Activated naive CD8-positive, alpha-beta T cell treated with anti-CD3 and anti-CD28 coated beads for 36 hours (primary cell): ENCODE measurements around the gene LPCAT3. TPM values are rescaled to one million over a fixed set of nuclear protein-coding genes. Genes with fewer than 3 reads are reported as not detected.

Experiments used
- DNase-seq: peaks from one replicate; pipeline ENCODE4 v3.0.0; 2021
- H3K27ac Mint-ChIP-seq: one replicate; pipeline ENCODE4 v1.8.0; 2022; ENCODE audit warnings: mild to moderate bottlenecking, moderate library complexity, mixed read lengths
- H3K27me3 Mint-ChIP-seq: one replicate; pipeline ENCODE4 v1.8.0; 2022; ENCODE audit warnings: mild to moderate bottlenecking, mixed read lengths
- H3K36me3 Mint-ChIP-seq: one replicate; pipeline ENCODE4 v1.8.0; 2021; ENCODE audit warnings: mild to moderate bottlenecking, mixed read lengths
- H3K4me1 Mint-ChIP-seq: one replicate; pipeline ENCODE4 v1.8.0; 2021; ENCODE audit warnings: mixed read lengths
- H3K4me3 Mint-ChIP-seq: one replicate; pipeline ENCODE4 v1.8.0; 2022; ENCODE audit warnings: mild to moderate bottlenecking, moderate library complexity, mixed read lengths
- H3K9me3 Mint-ChIP-seq: one replicate; pipeline ENCODE4 v1.8.0; 2022; ENCODE audit warnings: mixed read lengths
- total RNA-seq, 2 experiments: library from RNA; stranded (reverse); gene quantifications; one replicate each; pipeline ENCODE4 v1.2.3, GENCODE V29; 2021

Gene LPCAT3
- total RNA-seq, 2 experiments from 2014 or later = 23.3 to 23.8 TPM

GRCh38 chr12:6957741-6958608 is 60.3 kb downstream of the LPCAT3 start:
- Mint-ChIP-seq H3K27ac (peak overlapping the region; percentile 93), H3K27me3 (peaks cover 4% of the 10 kb centered on the region), H3K9me3 (no peaks in the 10 kb centered on the region), H3K4me3 (peak overlapping the region; percentile 100), H3K36me3 (peaks cover 88% of the 10 kb centered on the region), H3K4me1 (peaks cover 79% of the 10 kb centered on the region)
- no peak for DNase-seq

- DNase-seq = no peak
- Mint-ChIP-seq H3K9me3 (no peaks in the 10 kb centered on the region), H3K27me3 (peaks cover 4% of the 10 kb centered on the region), H3K36me3 (peaks cover 95% of the 10 kb centered on the region), H3K4me3 (peak overlapping the region; percentile 100), H3K4me1 (peaks cover 77% of the 10 kb centered on the region), H3K27ac (peak overlapping the region; percentile 93)
Measured at GRCh38 chr12:6957151-6957701, 61.0 kb downstream of the LPCAT3 start.

GRCh38 chr12:6956021-6956727 is 62.1 kb downstream of the LPCAT3 start:
- H3K36me3 Mint-ChIP-seq = peaks cover 95% of the 10 kb centered on the region
- DNase-seq = no peak
- H3K27me3 Mint-ChIP-seq = peaks cover 4% of the 10 kb centered on the region
- H3K4me1 Mint-ChIP-seq = peaks cover 66% of the 10 kb centered on the region
- H3K27ac Mint-ChIP-seq = peak overlapping the region; percentile 93
- peak overlapping the region; percentile 100 for H3K4me3 Mint-ChIP-seq
- no peaks in the 10 kb centered on the region for H3K9me3 Mint-ChIP-seq

DNA sequence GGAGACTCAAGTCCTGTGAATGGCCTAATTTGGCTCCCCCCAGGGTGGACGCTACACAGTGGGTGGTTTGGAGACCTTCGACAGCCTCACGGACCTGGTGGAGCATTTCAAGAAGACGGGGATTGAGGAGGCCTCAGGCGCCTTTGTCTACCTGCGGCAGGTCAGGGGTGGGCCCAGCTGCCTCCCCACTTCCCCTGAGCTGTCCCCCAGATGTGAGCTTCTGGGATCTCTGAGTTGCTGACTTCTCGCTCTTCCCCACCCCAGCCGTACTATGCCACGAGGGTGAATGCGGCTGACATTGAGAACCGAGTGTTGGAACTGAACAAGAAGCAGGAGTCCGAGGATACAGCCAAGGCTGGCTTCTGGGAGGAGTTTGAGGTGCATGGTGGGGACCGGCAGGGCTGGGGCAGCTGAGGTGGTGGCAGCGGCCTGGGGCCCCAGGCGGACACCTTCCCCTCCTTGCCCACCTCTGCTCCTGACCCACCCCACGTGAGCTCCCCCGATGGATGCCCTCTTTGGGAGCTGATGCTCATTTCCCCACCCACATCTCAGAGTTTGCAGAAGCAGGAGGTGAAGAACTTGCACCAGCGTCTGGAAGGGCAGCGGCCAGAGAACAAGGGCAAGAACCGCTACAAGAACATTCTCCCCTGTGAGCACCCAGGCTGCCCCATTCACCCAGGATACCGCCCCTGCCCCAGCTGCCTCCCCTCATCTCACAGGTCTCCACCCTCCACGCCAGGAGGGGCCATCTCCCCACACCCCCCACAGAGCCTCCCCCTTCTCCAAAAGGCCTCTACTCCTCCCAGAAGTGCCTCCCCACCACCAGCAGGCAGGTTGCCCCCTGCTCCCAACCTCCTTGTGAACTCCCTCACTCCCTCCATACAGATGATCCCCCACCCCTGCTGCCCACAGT is 62.9 kb downstream of the LPCAT3 start:
- Mint-ChIP-seq H3K27me3 (peaks cover 4% of the 10 kb centered on the region), H3K36me3 (peaks cover 87% of the 10 kb centered on the region), H3K4me1 (peaks cover 63% of the 10 kb centered on the region), H3K27ac (peak overlapping the region; percentile 93), H3K4me3 (peak overlapping the region; percentile 100), H3K9me3 (no peaks in the 10 kb centered on the region)
- no peak for DNase-seq

- H3K4me1 Mint-ChIP-seq = peaks cover 68% of the 10 kb centered on the region
- peaks cover 4% of the 10 kb centered on the region for H3K27me3 Mint-ChIP-seq
- peaks cover 80% of the 10 kb centered on the region for H3K36me3 Mint-ChIP-seq
- peak overlapping the region; percentile 93 for H3K27ac Mint-ChIP-seq
- H3K4me3 Mint-ChIP-seq = peak overlapping the region; percentile 100
- DNase-seq = no peak
- H3K9me3 Mint-ChIP-seq = no peaks in the 10 kb centered on the region
Measured at GRCh38 chr12:6954316-6955107, 63.8 kb downstream of the LPCAT3 start.

- peak overlapping the region; percentile 93 for H3K27ac Mint-ChIP-seq
- H3K27me3 Mint-ChIP-seq = peaks cover 4% of the 10 kb centered on the region
- H3K36me3 Mint-ChIP-seq = peaks cover 72% of the 10 kb centered on the region
- no peaks in the 10 kb centered on the region for H3K9me3 Mint-ChIP-seq
- peak overlapping the region; percentile 100 for H3K4me3 Mint-ChIP-seq
- peak; percentile 88 for DNase-seq
- peaks cover 69% of the 10 kb centered on the region for H3K4me1 Mint-ChIP-seq
Measured at GRCh38 chr12:6953442-6954315, 64.6 kb downstream of the LPCAT3 start.

DNA sequence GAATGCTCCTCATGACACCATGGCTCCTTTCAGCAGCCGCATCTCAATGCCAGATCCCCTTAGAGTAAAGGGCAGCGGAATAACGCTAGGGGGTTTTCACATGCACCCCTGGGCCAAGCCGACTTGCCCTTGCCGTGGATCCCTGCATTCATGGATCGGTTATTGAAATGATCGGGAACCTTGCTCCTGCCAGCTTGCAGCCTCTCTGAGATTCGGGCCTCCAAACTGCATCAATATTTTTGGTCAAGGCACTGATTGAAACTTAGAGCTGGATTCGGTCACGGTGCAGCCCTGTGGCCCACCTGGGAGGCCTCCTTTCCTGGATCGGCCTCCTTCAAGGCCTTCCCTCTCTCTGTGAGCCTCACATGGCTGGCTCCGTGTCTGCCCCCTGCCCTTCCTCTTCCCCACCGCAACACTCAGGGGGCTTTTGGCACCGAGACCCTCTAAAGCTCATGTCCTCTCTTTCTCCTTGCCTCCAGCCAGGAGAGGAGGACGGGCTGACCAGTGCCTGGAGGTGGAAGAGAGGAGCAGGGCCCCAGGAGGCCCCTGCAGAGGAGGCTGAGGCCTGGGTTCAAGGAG is 65.3 kb downstream of the LPCAT3 start:
- peaks cover 64% of the 10 kb centered on the region for H3K36me3 Mint-ChIP-seq
- H3K4me3 Mint-ChIP-seq = peak overlapping the region; percentile 100
- peak overlapping the region; percentile 93 for H3K27ac Mint-ChIP-seq
- H3K4me1 Mint-ChIP-seq = peaks cover 69% of the 10 kb centered on the region
- peaks cover 4% of the 10 kb centered on the region for H3K27me3 Mint-ChIP-seq
- H3K9me3 Mint-ChIP-seq = no peaks in the 10 kb centered on the region
- no peak for DNase-seq

DNA sequence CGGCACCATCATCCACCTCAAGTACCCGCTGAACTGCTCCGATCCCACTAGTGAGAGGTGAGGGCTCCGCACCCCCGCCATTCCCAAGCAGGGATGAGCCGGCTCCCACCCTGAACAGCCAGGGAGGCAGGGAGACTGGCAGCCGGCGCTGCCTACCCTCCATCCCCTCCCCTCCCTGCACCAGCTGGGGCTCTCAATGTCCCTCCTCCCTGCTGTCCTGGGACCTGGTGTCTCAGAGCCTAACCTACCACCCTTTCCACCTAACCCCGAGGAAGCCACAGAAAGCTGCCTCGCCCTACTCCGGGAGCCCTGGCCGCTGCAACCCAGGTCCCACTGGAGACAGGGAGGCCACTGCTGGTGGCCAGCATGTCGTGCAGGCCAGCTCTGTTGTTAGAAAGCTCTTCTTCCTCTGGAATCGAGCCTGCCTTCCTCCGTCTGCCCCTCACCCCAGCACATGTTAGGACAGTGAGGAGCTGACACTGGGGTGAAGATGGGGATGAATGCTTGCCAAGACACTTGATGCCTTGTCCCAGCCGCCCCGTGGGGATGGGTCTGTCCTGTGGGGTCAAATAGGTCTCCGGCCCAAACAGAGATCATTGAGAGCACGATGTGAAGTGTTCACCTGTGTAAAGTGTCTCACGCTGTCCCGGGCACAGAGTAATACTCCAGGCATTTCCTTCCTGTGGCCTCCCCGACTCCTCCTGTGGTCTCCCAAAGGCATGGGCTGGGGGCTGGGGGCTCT is 66.0 kb downstream of the LPCAT3 start:
- Mint-ChIP-seq H3K27ac (peak overlapping the region; percentile 93), H3K36me3 (peaks cover 58% of the 10 kb centered on the region), H3K4me1 (peaks cover 71% of the 10 kb centered on the region), H3K4me3 (peak overlapping the region; percentile 100), H3K9me3 (no peaks in the 10 kb centered on the region), H3K27me3 (peaks cover 4% of the 10 kb centered on the region)
- no peak for DNase-seq

DNA sequence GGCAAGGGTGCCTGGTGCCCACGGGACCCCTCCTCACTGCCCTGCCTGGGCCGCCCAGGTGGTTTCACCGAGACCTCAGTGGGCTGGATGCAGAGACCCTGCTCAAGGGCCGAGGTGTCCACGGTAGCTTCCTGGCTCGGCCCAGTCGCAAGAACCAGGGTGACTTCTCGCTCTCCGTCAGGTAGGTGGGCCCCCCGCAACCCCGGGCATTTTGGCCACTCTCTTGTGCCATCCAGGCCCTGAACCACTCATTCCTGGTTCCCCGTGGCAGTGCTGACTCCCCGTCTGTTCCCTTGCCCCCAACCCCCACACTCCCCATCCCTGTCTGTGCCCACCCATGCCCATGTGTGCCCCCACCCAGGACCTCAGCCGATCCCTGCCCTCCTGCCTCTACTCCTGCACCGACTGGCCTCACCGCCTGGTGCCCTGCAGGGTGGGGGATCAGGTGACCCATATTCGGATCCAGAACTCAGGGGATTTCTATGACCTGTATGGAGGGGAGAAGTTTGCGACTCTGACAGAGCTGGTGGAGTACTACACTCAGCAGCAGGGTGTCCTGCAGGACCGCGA is 66.6 kb downstream of the LPCAT3 start:
- Mint-ChIP-seq H3K27me3 (peaks cover 4% of the 10 kb centered on the region), H3K4me1 (peaks cover 70% of the 10 kb centered on the region), H3K9me3 (no peaks in the 10 kb centered on the region), H3K4me3 (peak overlapping the region; percentile 100), H3K36me3 (peaks cover 51% of the 10 kb centered on the region), H3K27ac (peak overlapping the region; percentile 93)
- DNase-seq = no peak

DNA sequence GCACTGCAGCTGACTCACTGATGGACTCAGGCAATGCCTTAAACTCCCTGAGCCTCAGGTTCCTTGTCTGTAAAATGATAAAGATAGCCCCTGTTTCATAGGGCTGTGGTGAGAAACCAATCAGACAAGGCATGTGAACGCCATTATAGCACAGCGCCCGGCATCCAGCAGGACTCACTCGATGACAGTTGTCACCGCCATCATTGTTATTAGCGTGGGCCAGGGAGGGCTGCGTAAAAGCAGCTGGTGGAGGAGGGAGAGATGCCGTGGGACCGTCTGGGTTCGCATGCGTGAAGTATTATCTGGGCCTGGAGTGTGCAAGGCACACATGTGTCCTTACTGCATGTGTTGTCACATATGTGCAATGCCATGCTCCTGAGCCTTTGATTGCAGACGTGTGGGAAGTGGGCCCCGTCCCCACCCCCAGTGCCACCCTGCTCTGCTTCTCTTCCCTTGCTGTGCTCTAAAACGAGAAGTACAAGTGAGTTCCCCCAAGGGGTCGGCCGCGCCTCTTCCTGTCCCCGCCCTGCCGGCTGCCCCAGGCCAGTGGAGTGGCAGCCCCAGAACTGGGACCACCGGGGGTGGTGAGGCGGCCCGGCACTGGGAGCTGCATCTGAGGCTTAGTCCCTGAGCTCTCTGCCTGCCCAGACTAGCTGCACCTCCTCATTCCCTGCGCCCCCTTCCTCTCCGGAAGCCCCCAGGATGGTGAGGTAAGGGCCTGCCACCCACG is 67.3 kb downstream of the LPCAT3 start, which contains the start of gene PTPN6:
Gene PTPN6, plus strand, starts transcription at position 546 of the 730 bp plus-strand sequence. Its CDS starts 157 bp downstream, at position 703.
- H3K4me1 Mint-ChIP-seq = peaks cover 66% of the 10 kb centered on the region
- H3K9me3 Mint-ChIP-seq = no peaks in the 10 kb centered on the region

GRCh38 chr12:6950401-6950801 is 67.9 kb downstream of the LPCAT3 start:
- H3K27me3 Mint-ChIP-seq = peaks cover 4% of the 10 kb centered on the region
- DNase-seq = no peak
- peaks cover 46% of the 10 kb centered on the region for H3K36me3 Mint-ChIP-seq
- H3K9me3 Mint-ChIP-seq = no peaks in the 10 kb centered on the region
- peaks cover 66% of the 10 kb centered on the region for H3K4me1 Mint-ChIP-seq
- H3K27ac Mint-ChIP-seq = peak overlapping the region; percentile 93
- H3K4me3 Mint-ChIP-seq = peak overlapping the region; percentile 100

More for the DNA sequence above, 67.3 kb downstream of the LPCAT3 start, which contains the start of gene PTPN6:
- DNase-seq = peak; percentile 79
- H3K36me3 Mint-ChIP-seq = peaks cover 46% of the 10 kb centered on the region
- peak within 1 kb of the TSS; percentile 100 for H3K4me3 Mint-ChIP-seq
- peaks cover 4% of the 10 kb centered on the region for H3K27me3 Mint-ChIP-seq
- peak within 1 kb of the TSS; percentile 93 for H3K27ac Mint-ChIP-seq
